ENCODE data around the gene BBC3. TPM values are rescaled to one million over a fixed set of nuclear protein-coding genes. Genes with fewer than 3 reads are reported as not detected.

BBC3 gene
- total RNA-seq, 1 experiment from 2014 or later: 10.1 TPM

DNA sequence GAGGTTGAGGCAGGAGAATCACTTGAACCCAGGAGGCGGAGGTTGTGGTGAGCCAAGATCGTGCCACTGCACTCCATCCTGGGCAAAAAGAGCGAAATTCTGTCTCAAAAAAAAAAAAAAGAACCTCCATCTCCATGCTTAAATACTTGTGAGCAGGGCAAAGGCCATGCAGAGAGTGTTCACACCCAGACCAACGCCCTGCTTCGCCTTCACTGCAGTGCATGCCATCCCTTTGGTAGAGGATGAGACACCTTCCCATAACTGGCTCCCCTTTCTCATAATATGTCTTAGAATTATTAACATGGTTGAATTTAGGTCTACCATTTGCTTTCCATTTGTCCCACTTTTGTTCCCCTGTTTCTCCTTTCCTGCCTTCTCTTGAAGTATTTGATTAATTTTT lies 15.4 kb downstream of the BBC3 start:
- DNase-seq (ENCODE audit: low read depth in 1 of 2, low spot score in 2 of 2): no peak
- Histone ChIP-seq H3K27ac (no peak overlapping the region), H3K36me3 (peaks cover 20% of the 10 kb centered on the region), H3K4me1 (replicated peaks) (peaks cover 8% of the 10 kb centered on the region), H3K9me3 (replicated peaks) (no peaks in the 10 kb centered on the region), H3K4me3 (no peak overlapping the region), H3K27me3 (replicated peaks) (no peaks in the 10 kb centered on the region)

DNA sequence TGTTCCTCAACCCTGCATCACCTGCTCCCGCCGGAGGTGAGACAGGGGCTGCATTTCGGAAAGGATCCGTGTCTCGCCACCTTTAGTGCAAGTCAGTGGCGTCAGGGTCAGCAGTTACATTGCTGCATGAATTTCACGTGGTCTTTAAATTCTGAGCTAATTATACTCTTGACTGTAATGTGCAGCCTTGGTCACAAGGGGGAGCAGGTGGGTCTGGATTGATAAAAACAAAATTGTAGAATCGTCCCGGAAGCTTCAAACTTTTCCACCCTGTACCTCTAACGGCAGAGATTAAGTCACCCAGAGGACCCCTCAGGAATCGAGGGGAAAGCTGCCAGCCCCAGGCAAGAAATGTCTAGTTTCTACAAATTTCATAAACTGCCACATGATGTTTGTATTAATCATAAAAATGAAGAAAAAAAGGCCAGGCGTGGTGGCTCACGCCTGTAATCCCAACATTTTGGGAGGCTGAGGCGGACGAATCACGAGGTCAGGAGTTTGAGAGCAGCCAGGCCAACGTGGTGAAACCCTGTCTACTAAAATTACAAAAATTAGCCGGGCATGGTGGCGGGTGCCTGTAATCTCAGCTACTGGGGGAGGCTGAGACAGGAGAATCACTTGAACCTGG lies 20.2 kb downstream of the BBC3 start:
- DNase-seq (ENCODE audit: low read depth in 1 of 2, low spot score in 2 of 2): peak; percentile 76 to 79
- Histone ChIP-seq H3K27me3 (replicated peaks) (no peaks in the 10 kb centered on the region), H3K36me3 (peaks cover 62% of the 10 kb centered on the region), H3K4me1 (replicated peaks) (peaks cover 24% of the 10 kb centered on the region), H3K27ac (peak overlapping the region; percentile 69), H3K9me3 (replicated peaks) (no peaks in the 10 kb centered on the region), H3K4me3 (no peak overlapping the region)

DNA sequence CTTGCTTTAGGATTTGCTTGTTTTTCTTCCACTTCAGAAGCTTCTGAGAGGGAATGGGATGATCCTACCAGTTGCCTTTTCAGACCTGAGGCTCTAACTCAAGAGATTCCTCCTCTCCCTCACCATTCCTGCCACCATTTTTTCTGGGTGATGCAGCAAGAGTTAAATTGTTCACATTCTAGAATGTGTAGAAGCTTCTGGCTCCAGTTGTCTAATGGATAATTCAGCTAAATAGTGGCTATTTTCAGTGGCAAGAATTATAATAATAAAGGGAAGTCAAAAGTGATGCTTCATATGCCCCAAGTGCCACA lies 20.9 kb downstream of the BBC3 start:
- H3K27ac ChIP-seq: peak overlapping the region; percentile 69
- H3K36me3 ChIP-seq: peaks cover 68% of the 10 kb centered on the region
- no peak overlapping the region for H3K4me3 ChIP-seq
- H3K9me3 ChIP-seq (replicated peaks): no peaks in the 10 kb centered on the region
- no peak for DNase-seq (ENCODE audit: low read depth in 1 of 2, low spot score in 2 of 2)
- no peaks in the 10 kb centered on the region for H3K27me3 ChIP-seq (replicated peaks)
- peaks cover 24% of the 10 kb centered on the region for H3K4me1 ChIP-seq (replicated peaks)

DNA sequence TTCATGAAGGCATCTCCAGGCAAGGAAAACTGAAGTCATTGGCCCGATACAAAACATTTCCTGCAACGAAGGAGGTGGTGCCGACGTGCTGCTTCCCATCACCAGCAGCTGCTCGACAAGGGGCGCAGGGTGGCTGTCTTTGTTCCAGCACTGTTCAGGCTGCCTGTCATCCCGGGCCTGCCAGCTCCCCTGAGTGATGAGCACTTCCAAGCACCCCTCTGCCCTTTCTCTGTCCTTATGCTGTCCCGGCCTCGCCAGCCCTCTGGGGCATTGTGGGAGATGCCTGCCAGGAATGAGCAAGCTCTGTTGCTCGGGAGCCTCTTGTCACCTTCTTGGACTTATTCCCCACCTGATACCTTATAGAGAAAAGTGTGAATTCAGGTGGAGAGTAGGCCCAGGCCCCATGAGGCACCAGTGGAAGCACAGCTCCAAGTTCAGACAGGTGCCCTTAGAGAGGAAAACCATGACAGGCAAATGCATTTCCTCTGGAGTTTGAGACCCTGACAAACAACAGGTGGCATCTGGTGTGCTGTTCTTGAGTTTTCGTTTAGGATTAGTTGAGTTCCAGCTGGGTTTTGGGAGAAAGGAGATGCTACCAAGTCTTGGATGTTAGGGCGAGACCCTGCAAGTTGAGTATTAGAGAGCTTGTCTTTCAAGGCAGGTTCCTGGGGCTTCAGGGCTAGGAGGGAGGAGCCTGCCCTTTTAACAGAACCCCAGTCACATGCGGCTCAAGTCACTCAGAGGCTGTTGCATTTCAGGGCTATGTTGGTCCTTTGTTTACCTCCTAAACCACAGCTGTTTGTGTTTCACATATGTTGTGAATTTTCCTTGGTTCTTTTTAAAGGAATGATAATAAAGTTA lies 21.4 kb downstream of the BBC3 start:
- Histone ChIP-seq H3K27me3 (replicated peaks) (no peaks in the 10 kb centered on the region), H3K4me1 (replicated peaks) (peaks cover 24% of the 10 kb centered on the region), H3K27ac (peak overlapping the region; percentile 69; the same call in 1 of the 2 replicates), H3K9me3 (replicated peaks) (no peaks in the 10 kb centered on the region), H3K4me3 (no peak overlapping the region), H3K36me3 (peaks cover 74% of the 10 kb centered on the region)
- peak; percentile 65 to 88 for DNase-seq (ENCODE audit: low read depth in 1 of 2, low spot score in 2 of 2)

DNA sequence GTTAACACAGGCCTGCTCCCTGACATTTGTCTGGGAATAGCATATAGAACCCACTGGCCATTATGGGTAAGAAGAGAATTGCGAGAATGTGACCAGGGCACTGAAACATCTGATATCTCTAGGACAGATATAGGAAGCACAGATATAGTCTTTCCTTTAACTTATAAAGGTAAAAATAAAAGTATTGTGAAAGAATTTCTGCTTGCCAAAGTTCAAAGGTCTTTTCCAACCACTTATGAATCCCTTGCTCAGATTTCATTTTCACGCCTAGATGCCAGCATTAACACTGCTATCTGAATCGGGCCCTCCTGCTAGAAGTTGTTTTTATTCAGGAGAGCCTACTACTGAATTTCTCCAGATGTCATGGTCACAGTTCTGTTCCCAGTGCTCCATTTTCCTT lies 27.7 kb downstream of the BBC3 start:
- H3K4me1 ChIP-seq (replicated peaks): no peaks in the 10 kb centered on the region
- H3K27me3 ChIP-seq (replicated peaks): no peaks in the 10 kb centered on the region
- peaks cover 95% of the 10 kb centered on the region for H3K36me3 ChIP-seq
- H3K27ac ChIP-seq: no peak overlapping the region
- H3K4me3 ChIP-seq: no peak overlapping the region
- no peak for DNase-seq (ENCODE audit: low read depth in 1 of 2, low spot score in 2 of 2)
- no peaks in the 10 kb centered on the region for H3K9me3 ChIP-seq (replicated peaks)

DNA sequence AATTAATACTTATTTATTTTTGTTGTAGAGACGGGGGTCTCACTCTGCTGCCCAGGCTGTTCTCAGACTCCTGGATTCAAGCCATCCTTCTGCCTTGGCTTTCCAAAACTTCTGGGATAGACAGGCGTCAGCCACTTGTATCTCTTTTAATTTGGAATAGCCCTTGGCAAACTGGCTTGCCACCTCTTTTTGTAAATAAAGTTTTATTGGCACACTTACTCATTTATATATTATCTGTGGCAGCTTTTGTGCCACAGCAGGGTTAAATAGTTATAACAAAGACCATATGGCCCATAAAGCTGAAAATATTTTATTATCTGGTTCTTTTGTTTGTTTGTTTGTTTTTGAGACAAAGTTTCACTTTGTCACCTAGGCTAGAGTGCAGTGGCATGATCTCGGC lies 30.5 kb downstream of the BBC3 start:
- Histone ChIP-seq H3K9me3 (replicated peaks) (no peaks in the 10 kb centered on the region), H3K4me1 (replicated peaks) (no peaks in the 10 kb centered on the region), H3K36me3 (peaks cover 88% of the 10 kb centered on the region)

DNA sequence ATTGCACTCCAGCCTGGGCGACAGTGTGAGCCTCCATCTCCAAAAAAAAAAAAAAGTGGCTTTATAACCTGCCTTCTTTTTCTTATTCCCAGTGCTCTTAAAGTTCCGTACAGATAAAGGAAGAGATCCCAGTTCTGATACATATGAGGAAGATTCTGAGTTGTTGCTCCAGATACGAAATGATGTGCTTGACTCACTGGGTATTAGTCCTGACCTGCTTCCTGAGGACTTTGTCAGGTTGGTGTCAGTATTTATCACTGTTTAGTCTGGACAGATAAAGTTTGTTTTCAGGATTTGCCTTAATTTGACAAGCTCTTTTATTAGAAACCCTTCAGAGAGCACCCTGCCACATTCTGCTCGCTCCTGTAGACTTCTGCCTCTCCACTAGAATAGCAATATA lies 33.9 kb downstream of the BBC3 start:
- DNase-seq (ENCODE audit: low read depth in 1 of 2, low spot score in 2 of 2): no peak
- H3K36me3 ChIP-seq: peaks cover 73% of the 10 kb centered on the region
- H3K4me1 ChIP-seq (replicated peaks): no peaks in the 10 kb centered on the region
- H3K9me3 ChIP-seq (replicated peaks): no peaks in the 10 kb centered on the region
- no peak overlapping the region for H3K27ac ChIP-seq
- H3K27me3 ChIP-seq (replicated peaks): no peaks in the 10 kb centered on the region
- H3K4me3 ChIP-seq: no peak overlapping the region

More for the DNA sequence above, 30.5 kb downstream of the BBC3 start:
- no peak for DNase-seq (ENCODE audit: low read depth in 1 of 2, low spot score in 2 of 2)
- Histone ChIP-seq H3K27ac (no peak overlapping the region), H3K4me3 (no peak overlapping the region), H3K27me3 (replicated peaks) (no peaks in the 10 kb centered on the region)

DNA sequence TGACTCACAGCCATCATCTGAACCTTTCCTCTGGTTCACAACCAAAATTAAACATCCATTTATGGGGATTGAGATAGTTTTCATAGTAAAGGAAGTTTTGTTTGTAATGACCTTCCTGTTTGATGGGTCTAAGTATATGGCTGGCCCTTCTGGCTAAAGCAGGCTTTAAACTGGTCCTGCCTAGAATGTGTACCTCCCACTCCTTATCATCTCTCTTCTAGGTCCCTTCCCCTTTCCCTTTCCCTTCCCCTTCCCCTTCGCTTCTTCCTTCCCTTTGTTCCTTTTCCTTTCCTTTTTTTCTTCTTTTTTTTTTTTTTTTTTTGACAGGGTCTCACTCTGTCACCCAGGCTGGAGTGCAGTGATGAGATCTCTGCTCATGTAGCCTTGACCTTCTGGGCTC lies 35.6 kb downstream of the BBC3 start:
- Histone ChIP-seq H3K36me3 (peaks cover 73% of the 10 kb centered on the region), H3K9me3 (replicated peaks) (no peaks in the 10 kb centered on the region), H3K4me1 (replicated peaks) (peaks cover 12% of the 10 kb centered on the region), H3K27ac (no peak overlapping the region), H3K27me3 (replicated peaks) (no peaks in the 10 kb centered on the region), H3K4me3 (no peak overlapping the region)
- no peak for DNase-seq (ENCODE audit: low read depth in 1 of 2, low spot score in 2 of 2)

DNA sequence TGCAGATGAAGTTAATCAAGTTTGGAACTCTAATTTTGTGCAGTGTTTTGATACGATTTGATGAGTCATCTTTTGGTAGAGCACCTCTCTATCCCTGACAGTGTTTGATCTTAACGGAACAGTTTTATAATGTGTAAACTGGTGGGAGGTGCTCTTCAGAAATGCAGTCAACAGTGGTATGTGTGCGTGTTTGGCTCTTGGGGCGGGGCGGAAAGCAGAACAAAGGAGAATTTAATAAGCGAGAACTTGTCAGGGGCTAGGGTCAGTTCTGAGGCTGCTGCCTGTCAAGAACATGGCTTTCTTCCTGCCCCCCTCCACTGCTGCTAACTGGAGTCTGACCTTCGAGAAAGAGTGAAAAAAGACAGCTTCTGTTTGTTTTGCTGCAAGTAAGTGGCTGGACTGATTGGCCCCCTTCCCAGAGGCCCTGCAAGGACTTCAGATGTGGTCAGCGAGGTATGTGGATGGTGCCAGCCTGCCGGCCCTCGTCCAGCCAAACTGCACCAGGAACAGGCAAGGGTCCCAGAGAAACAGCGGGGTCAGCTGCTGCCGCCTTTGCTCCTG lies 40.8 kb downstream of the BBC3 start:
- Histone ChIP-seq H3K9me3 (replicated peaks) (no peaks in the 10 kb centered on the region), H3K4me1 (replicated peaks) (peaks cover 34% of the 10 kb centered on the region), H3K27me3 (replicated peaks) (no peaks in the 10 kb centered on the region), H3K27ac (peak overlapping the region; percentile 84), H3K4me3 (no peak overlapping the region), H3K36me3 (peaks cover 70% of the 10 kb centered on the region)
- DNase-seq (ENCODE audit: low read depth in 1 of 2, low spot score in 2 of 2): peak; percentile 95 to 96

DNA sequence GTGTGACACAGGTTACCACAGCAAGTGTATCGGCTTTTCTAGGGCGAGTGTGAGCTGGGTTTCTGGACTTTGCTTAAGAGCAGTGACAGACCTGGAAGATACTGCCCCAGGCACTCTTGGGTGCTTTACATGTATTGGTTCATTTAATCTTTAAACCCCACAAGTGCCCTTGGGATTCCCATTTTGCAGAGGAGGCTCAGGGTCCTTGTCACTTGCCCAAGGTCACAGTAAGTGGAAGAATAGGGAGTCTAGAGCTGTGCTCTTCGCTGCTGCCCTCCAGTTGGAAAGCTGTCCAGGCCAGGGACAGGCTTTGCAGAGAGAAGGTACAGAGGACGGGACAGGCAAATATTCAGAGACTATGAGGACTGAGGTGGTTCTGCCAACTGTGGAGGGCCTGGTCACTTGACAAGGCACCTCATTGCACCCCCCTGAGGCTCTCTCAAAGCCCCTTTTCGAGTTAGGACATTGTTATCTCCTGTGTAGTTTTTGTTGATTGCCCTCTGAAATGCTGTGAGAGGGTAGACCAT lies 42.4 kb downstream of the BBC3 start:
- Histone ChIP-seq H3K4me1 (replicated peaks) (peaks cover 34% of the 10 kb centered on the region), H3K27me3 (replicated peaks) (no peaks in the 10 kb centered on the region), H3K36me3 (peaks cover 79% of the 10 kb centered on the region), H3K4me3 (no peak overlapping the region), H3K9me3 (replicated peaks) (no peaks in the 10 kb centered on the region), H3K27ac (no peak overlapping the region)
- DNase-seq (ENCODE audit: low read depth in 1 of 2, low spot score in 2 of 2): no peak

DNA sequence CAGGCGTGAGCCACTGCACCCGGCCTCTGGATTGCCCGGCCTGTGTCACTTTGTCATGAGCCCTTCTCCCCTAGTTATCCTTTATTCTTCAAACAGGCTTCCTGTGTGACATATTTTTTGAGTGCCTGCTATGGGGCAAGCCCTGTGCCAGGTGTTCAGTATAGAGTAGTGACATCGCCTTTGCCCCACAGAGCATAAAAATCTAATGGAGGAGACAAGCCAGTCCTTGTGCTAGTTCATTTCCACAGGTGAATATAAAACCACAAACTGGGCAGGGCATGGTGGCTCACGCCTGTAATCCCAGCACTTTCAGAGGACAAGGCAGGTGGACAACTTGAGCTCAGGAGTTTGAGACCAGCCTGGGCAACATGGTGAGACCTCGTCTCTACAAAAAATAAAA lies 43.2 kb downstream of the BBC3 start:
- H3K36me3 ChIP-seq: peaks cover 83% of the 10 kb centered on the region
- no peaks in the 10 kb centered on the region for H3K27me3 ChIP-seq (replicated peaks)

DNA sequence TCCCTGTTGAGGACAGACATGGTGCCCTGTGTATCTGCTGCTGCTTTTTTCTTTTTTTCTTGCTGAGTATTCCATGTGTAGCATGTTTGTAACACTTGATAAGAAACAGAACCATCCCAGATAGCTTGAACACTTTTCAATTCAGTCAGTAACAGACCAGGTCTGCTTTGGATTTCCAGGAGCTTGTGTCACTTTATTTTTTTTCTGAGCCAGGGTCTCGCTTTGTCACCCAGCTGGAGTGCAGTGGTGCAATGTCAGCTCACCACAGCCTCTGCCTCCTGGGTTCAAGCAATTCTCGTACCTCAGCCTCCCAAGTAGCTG lies 43.7 kb downstream of the BBC3 start:
- no peaks in the 10 kb centered on the region for H3K9me3 ChIP-seq (replicated peaks)

More for the DNA sequence above, 43.2 kb downstream of the BBC3 start:
- H3K27ac ChIP-seq: no peak overlapping the region
- no peaks in the 10 kb centered on the region for H3K9me3 ChIP-seq (replicated peaks)
- DNase-seq (ENCODE audit: low read depth in 1 of 2, low spot score in 2 of 2): no peak
- H3K4me3 ChIP-seq: no peak overlapping the region
- H3K4me1 ChIP-seq (replicated peaks): peaks cover 34% of the 10 kb centered on the region

DNA sequence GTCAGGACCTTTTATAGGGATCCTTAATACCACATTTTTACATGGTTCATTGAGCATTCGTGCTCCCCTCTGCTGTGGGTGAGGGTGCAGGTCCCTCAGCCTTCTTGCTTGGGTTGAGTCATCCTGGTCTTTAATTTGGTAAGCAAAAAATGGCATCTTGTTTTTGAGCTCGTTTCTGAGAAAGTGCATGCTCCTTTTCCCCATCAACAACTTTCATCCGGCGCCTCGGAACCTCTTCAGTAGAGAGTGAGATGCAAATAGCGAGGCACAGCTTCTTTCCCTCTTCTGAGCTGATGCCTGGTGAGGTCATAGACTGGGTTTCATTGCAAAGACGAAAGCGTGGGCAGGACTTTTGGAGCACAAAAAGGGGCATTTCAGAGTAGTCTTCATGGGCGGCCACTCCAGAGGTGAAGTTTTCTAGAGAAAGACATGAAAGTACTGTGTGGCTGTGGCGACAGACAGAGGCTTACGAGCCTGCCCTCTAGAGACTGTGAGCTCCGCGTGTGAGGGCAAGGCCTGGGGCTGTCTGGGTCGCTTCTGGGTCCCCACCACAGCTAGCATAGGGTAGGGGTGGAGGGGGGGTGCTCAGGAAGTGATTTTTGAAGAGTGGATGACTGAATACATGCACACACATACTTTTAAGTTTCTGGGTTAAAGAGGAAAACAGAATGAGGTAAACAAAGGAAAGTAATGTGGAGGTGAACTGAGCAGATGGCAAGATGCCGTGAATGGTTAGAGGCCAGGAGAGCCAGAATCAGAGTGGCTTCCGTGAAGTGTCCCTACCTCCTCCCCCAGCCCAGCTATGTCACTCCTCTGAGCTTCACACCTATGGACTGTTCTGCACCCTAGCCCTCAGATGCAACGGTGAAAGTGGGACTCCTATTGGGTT lies 44.3 kb downstream of the BBC3 start:
- H3K4me1 ChIP-seq (replicated peaks): peaks cover 34% of the 10 kb centered on the region
- DNase-seq (ENCODE audit: low read depth in 1 of 2, low spot score in 2 of 2): no peak
- H3K27ac ChIP-seq: no peak overlapping the region
- no peak overlapping the region for H3K4me3 ChIP-seq
- no peaks in the 10 kb centered on the region for H3K9me3 ChIP-seq (replicated peaks)
- no peaks in the 10 kb centered on the region for H3K27me3 ChIP-seq (replicated peaks)
- H3K36me3 ChIP-seq: peaks cover 85% of the 10 kb centered on the region

More for the DNA sequence above, 43.7 kb downstream of the BBC3 start:
- H3K4me1 ChIP-seq (replicated peaks): peaks cover 34% of the 10 kb centered on the region
- no peaks in the 10 kb centered on the region for H3K27me3 ChIP-seq (replicated peaks)
- H3K36me3 ChIP-seq: peaks cover 83% of the 10 kb centered on the region
- no peak overlapping the region for H3K27ac ChIP-seq
- no peak overlapping the region for H3K4me3 ChIP-seq
- no peak for DNase-seq (ENCODE audit: low read depth in 1 of 2, low spot score in 2 of 2)

All from SJSA1 (cell line).